Natural killer cell (primary cell): ENCODE results near the gene ORMDL3. TPM values are rescaled to one million over a fixed set of nuclear protein-coding genes. Genes with fewer than 3 reads are reported as not detected.

Source experiments
- ATAC-seq, 3 donors: fragments of 150-1000 bp in 2 of 3; fragments of 200-7000 bp in 1 of 3; cut with Tn5 transposase; 1 replicate in 1 of 3; 2 replicates in 2 of 3; pipeline ENCODE4 v1.10.0; 2021; ENCODE audit warnings: mild to moderate bottlenecking in 2 of 3, moderate library complexity in 2 of 3
- DNase-seq, 2 donors: peaks; one replicate each; pipeline versions ENCODE4 v3.0.0 to v3.0.0-alpha.2; 2013 to 2021; ENCODE audit warnings: mixed read lengths in 1 of 2
- H3K27ac ChIP-seq: one replicate; pipeline ENCODE4 v1.5.1; 2013; ENCODE audit warnings: mild to moderate bottlenecking, low read length
- H3K27me3 ChIP-seq: one replicate; pipeline ENCODE4 v1.6.1; 2013; ENCODE audit warnings: low read length; ENCODE audit not compliant: control insufficient read depth, insufficient read depth
- H3K36me3 ChIP-seq: one replicate; pipeline ENCODE4 v1.6.1; 2013; ENCODE audit warnings: low read length; ENCODE audit not compliant: control insufficient read depth, insufficient read depth
- H3K4me1 ChIP-seq: one replicate; pipeline ENCODE4 v1.6.1; 2013; ENCODE audit warnings: low read length; ENCODE audit not compliant: control insufficient read depth, insufficient read depth
- H3K4me3 ChIP-seq: one replicate; pipeline ENCODE4 v1.5.1; 2013; ENCODE audit warnings: low read length
- H3K9me3 ChIP-seq: one replicate; pipeline ENCODE4 v1.6.1; 2013; ENCODE audit warnings: low read length; ENCODE audit not compliant: control insufficient read depth, insufficient read depth
- H3K27ac Mint-ChIP-seq, 2 donors: one replicate each; pipeline ENCODE4 v1.8.0; 2022; ENCODE audit warnings: mild to moderate bottlenecking in 2 of 2, mixed read lengths in 2 of 2, moderate library complexity in 1 of 2
- H3K27me3 Mint-ChIP-seq, 2 donors: one replicate each; pipeline ENCODE4 v1.8.0; 2022; ENCODE audit warnings: low read depth in 2 of 2, mixed read lengths in 2 of 2
- H3K36me3 Mint-ChIP-seq: one replicate; pipeline ENCODE4 v1.8.0; 2022; ENCODE audit warnings: mixed read lengths
- H3K4me1 Mint-ChIP-seq, 2 donors: one replicate each; pipeline ENCODE4 v1.8.0; 2022; ENCODE audit warnings: mixed read lengths in 2 of 2
- H3K4me3 Mint-ChIP-seq: one replicate; pipeline ENCODE4 v1.8.0; 2022; ENCODE audit warnings: mild to moderate bottlenecking, moderate library complexity, mixed read lengths
- H3K9me3 Mint-ChIP-seq, 2 donors: one replicate each; pipeline ENCODE4 v1.8.0; 2022; ENCODE audit warnings: mixed read lengths in 2 of 2
- WGBS: methylation state at CpG from one replicate; pipeline ENCODE4 v1.1.7; 2013; ENCODE audit warnings: missing lambda C conversion rate; ENCODE audit not compliant: insufficient coverage; 5-methylcytosine and 5-hydroxymethylcytosine counted together
- intact Hi-C: fragments of 100-400 bp; cut with micrococcal nuclease; formaldehyde crosslinking; loops from one replicate; pipeline ENCODE4 v1.14.2; 2022
- total RNA-seq, 4 donors: library from RNA; stranded (reverse); fragments of 120-200 nt in 1 of 4; gene quantifications; one replicate each; pipeline versions ENCODE4 v1.2.3 to v1.2.4, GENCODE V29; 2013 to 2022
- TF ChIP-seq, protein P1 (sequence below): fragments of 200-600 bp; IDR thresholded peaks from one replicate; pipeline ENCODE4 v1.8.0; 2022; ENCODE audit warnings: antibody characterized with exemption

The ORMDL3 gene
- total RNA-seq, 3 donors from 2014 or later (not counting 1 experiment from before 2014, with no cell fraction given) = 61.6 to 121 (median 77.2) TPM

DNA sequence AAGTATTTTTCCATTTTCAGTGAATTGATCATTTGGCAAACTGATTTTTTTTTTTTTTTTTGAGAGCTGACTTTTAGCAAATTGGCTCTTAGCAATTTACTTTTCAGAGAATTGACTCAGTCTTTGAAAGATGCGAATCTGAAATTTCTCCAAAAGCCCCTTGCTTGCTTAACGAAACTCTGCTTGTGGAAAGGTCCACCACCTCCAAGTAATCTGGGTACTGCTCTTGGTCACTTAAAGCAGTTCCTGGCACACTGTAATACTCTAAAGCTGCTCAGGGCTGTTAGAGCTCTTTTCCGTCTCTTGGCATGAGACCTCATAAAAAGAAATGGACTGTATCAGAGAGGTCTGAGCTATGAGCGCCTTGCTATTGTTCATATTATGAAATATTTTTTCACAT is 11.8 kb downstream of the ORMDL3 start:
- Mint-ChIP-seq H3K27ac (no peak overlapping the region), H3K36me3 (peaks cover 26% of the 10 kb centered on the region), H3K9me3 (no peaks in the 10 kb centered on the region), H3K27me3 (no peaks in the 10 kb centered on the region), H3K4me1 (peaks cover 0 to 6% of the 10 kb centered on the region in 2 donors), H3K4me3 (no peak overlapping the region)
- no peak overlapping the region for H3K27ac ChIP-seq
- H3K4me3 ChIP-seq = no peak overlapping the region
- intact Hi-C loops = no loop called here
- DNase-seq = no peak
- no peaks in the 10 kb centered on the region for H3K9me3 ChIP-seq
- TF ChIP-seq, protein P1, sequence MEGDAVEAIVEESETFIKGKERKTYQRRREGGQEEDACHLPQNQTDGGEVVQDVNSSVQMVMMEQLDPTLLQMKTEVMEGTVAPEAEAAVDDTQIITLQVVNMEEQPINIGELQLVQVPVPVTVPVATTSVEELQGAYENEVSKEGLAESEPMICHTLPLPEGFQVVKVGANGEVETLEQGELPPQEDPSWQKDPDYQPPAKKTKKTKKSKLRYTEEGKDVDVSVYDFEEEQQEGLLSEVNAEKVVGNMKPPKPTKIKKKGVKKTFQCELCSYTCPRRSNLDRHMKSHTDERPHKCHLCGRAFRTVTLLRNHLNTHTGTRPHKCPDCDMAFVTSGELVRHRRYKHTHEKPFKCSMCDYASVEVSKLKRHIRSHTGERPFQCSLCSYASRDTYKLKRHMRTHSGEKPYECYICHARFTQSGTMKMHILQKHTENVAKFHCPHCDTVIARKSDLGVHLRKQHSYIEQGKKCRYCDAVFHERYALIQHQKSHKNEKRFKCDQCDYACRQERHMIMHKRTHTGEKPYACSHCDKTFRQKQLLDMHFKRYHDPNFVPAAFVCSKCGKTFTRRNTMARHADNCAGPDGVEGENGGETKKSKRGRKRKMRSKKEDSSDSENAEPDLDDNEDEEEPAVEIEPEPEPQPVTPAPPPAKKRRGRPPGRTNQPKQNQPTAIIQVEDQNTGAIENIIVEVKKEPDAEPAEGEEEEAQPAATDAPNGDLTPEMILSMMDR = no peak
- ATAC-seq = no peak
- 90% methylated on average over 3 of the region's 4 CpGs for WGBS
- H3K36me3 ChIP-seq = peaks cover 11% of the 10 kb centered on the region
- H3K27me3 ChIP-seq = no peaks in the 10 kb centered on the region
- peaks cover 5% of the 10 kb centered on the region for H3K4me1 ChIP-seq

DNA sequence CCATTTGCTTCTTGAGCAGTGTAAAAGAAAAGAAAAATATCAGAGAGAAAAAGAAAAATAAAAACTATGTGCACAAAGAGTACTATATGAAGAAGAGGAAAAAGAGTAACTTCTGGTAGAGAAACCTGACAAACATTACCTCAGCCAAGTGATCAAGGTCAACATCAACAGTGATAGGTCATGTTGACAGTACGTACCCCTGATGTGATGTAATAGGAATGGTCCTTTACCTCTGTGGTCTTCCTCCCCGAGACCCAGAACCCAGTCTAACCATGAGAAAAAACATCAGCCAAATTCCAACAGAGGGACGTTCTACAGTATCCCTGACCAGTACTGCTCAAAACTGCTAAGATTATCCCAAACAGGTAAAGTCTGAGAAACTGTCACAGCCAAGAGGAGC is 13.4 kb downstream of the ORMDL3 start:
- Mint-ChIP-seq H3K36me3 (peaks cover 26% of the 10 kb centered on the region), H3K27me3 (no peaks in the 10 kb centered on the region), H3K27ac (no peak overlapping the region), H3K4me3 (no peak overlapping the region), H3K9me3 (no peaks in the 10 kb centered on the region), H3K4me1 (peaks cover 0 to 6% of the 10 kb centered on the region in 2 donors)
- ATAC-seq (no peak), DNase-seq (no peak)
- Histone ChIP-seq H3K27me3 (no peaks in the 10 kb centered on the region), H3K27ac (no peak overlapping the region), H3K9me3 (no peaks in the 10 kb centered on the region), H3K4me1 (peaks cover 5% of the 10 kb centered on the region), H3K36me3 (peaks cover 10% of the 10 kb centered on the region), H3K4me3 (no peak overlapping the region)
- intact Hi-C loops = no loop called here
- WGBS = 88% methylated on average over 3 of the region's 3 CpGs
- TF ChIP-seq, protein P1 = no peak

DNA sequence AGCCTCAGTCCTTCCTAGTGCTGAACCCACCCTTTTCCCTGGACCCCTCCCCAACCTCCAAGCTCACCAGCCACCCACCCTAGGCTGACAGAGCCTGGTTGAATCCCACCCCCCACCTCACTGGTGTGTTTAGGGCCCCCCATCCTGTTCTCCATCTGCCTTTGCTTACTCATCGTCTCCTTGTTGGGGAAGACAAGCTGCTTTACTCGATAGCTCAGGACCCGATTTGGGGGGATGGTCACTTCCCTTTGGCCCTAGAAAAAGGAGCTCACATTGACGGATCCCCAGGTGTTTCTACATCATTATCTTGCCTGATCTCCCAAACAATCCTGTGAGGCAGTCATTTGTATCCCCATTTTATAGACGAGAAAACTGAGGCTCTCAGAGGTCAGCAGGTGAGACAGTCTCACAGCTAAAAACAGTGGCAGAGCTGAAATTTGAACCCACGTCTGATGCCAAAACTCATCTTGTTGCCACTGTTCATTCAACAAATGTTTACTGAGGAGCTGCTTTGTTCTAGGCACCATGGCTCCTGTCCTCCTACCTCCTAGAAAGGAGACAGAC is 18.5 kb downstream of the ORMDL3 start:
- Mint-ChIP-seq H3K4me1 (peaks cover 12 to 20% of the 10 kb centered on the region in 2 donors), H3K36me3 (peaks cover 23% of the 10 kb centered on the region), H3K9me3 (no peaks in the 10 kb centered on the region), H3K27ac (no peak overlapping the region), H3K4me3 (no peak overlapping the region), H3K27me3 (no peaks in the 10 kb centered on the region)
- Histone ChIP-seq H3K27ac (no peak overlapping the region), H3K9me3 (no peaks in the 10 kb centered on the region), H3K4me1 (peaks cover 5% of the 10 kb centered on the region), H3K27me3 (no peaks in the 10 kb centered on the region), H3K4me3 (no peak overlapping the region), H3K36me3 (peaks cover 10% of the 10 kb centered on the region)
- ATAC-seq = no peak
- DNase-seq = no peak
- WGBS = 97% methylated on average over 6 of the region's 6 CpGs
- intact Hi-C loops = no loop called here
- TF ChIP-seq, protein P1 = no peak

DNA sequence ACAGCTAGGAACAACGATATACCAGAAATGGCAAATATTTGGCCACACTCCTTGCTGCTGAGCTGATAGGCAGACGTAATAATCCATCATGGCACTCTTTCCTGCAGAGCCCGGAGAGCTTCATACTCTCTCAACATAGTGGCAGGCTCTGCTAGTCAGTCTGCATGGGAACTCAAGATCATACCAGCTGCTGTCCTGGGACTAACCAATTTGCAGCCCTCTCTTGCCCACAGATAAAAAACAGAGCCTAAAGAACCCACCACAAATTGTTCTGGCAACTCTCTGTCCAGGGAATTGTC is 22.5 kb downstream of the ORMDL3 start:
- H3K9me3 ChIP-seq = no peaks in the 10 kb centered on the region
- WGBS = 97% methylated on average over 3 of the region's 3 CpGs
- Mint-ChIP-seq H3K9me3 (no peaks in the 10 kb centered on the region), H3K36me3 (peaks cover 8% of the 10 kb centered on the region), H3K27me3 (no peaks in the 10 kb centered on the region), H3K27ac (peak overlapping the region in 1 of 2 donors; percentile 32), H3K4me3 (no peak overlapping the region), H3K4me1 (peaks cover 20 to 29% of the 10 kb centered on the region in 2 donors)
- H3K27me3 ChIP-seq = no peaks in the 10 kb centered on the region
- DNase-seq (no peak), ATAC-seq (no peak)
- intact Hi-C loops = no loop called here
- no peak overlapping the region for H3K27ac ChIP-seq
- TF ChIP-seq, protein P1 = no peak
- peaks cover 19% of the 10 kb centered on the region for H3K4me1 ChIP-seq
- H3K36me3 ChIP-seq = peaks cover 3% of the 10 kb centered on the region
- no peak overlapping the region for H3K4me3 ChIP-seq
